PC-3 (cell line): ENCODE data around the gene IL23R. TPM values are rescaled to one million over a fixed set of nuclear protein-coding genes. Genes with fewer than 3 reads are reported as not detected.

Experiments
- ATAC-seq: fragments of 200-7000 bp; cut with Tn5 transposase; 2 replicates; pipeline ENCODE4 v1.9.1; 2020; ENCODE audit warnings: mild to moderate bottlenecking, moderate library complexity
- BruUV-seq: library from RNA; stranded (reverse); fragments of 400-500 nt; replicated peaks from 2 replicates; lab custom pipeline; 2021; lab: Mats Ljungman, UMichigan
- CTCF ChIA-PET: fragments of 300-600 bp; sonication (Branson Sonifier 250); formaldehyde crosslinking; loops from one replicate; lab custom pipeline; 2022; ENCODE audit warnings: antibody characterized with exemption; lab: Charles Lee
- POLR2A ChIA-PET: fragments of 300-600 bp; sonication (Branson Sonifier 250); formaldehyde crosslinking; loops from one replicate; lab custom pipeline; 2022; ENCODE audit warnings: antibody characterized with exemption; ENCODE audit not compliant: unreplicated experiment; lab: Charles Lee
- DNase-seq: peaks from one replicate; pipeline ENCODE4 v3.0.0-alpha.2; 2015
- H2AFZ ChIP-seq: fragments of 300-600 bp; sonication (generic); 2 replicates; pipeline ENCODE4 v1.6.0; 2016; ENCODE audit warnings: antibody characterized with exemption, low read length
- H3F3A ChIP-seq: fragments of 300-600 bp; sonication (generic); one replicate; pipeline ENCODE4 v1.6.0; 2017; ENCODE audit warnings: antibody characterized with exemption, low read length, control low read depth, mild to moderate bottlenecking; ENCODE audit not compliant: unreplicated experiment
- H3K27ac ChIP-seq: fragments of 300-600 bp; sonication (generic); 2 replicates; pipeline ENCODE4 v1.5.1; 2016; ENCODE audit warnings: mild to moderate bottlenecking, low read length
- H3K27me3 ChIP-seq: fragments of 300-600 bp; sonication (generic); 2 replicates; pipeline ENCODE4 v1.6.1; 2016; ENCODE audit warnings: low read length, mixed read lengths
- H3K36me3 ChIP-seq: fragments of 300-600 bp; sonication (generic); 2 replicates; pipeline ENCODE4 v1.6.1; 2016; ENCODE audit warnings: low read depth, mixed run types, low read length, mixed read lengths
- H3K4me1 ChIP-seq: fragments of 300-600 bp; sonication (generic); 2 replicates; pipeline ENCODE4 v1.5.1; 2016; ENCODE audit warnings: low read length; ENCODE audit not compliant: insufficient read depth
- H3K4me2 ChIP-seq: fragments of 300-600 bp; sonication (generic); 2 replicates; pipeline ENCODE4 v1.6.0; 2016; ENCODE audit warnings: low read length
- H3K4me3 ChIP-seq: fragments of 300-600 bp; sonication (generic); 2 replicates; pipeline ENCODE4 v1.5.1; 2016; ENCODE audit warnings: mild to moderate bottlenecking, low read length, mixed read lengths
- H3K79me2 ChIP-seq: fragments of 300-600 bp; sonication (generic); 2 replicates; pipeline ENCODE4 v1.6.1; 2017; ENCODE audit warnings: low read length, mixed read lengths
- H3K9ac ChIP-seq: fragments of 300-600 bp; sonication (generic); 2 replicates; pipeline ENCODE4 v1.6.0; 2016; ENCODE audit warnings: mild to moderate bottlenecking, low read length
- H3K9me2 ChIP-seq: fragments of 300-600 bp; sonication (generic); replicated peaks from 2 replicates; pipeline ENCODE4 v1.6.1; 2016; ENCODE audit warnings: mixed run types, low read length, mixed read lengths
- H3K9me3 ChIP-seq: fragments of 300-600 bp; sonication (generic); 2 replicates; pipeline ENCODE4 v1.6.1; 2016; ENCODE audit warnings: low read length, mixed read lengths
- H4K20me1 ChIP-seq: fragments of 300-600 bp; sonication (generic); 2 replicates; pipeline ENCODE4 v1.6.1; 2016; ENCODE audit warnings: low read length, mixed read lengths
- EZH2 ChIP-seq: fragments of 300-600 bp; sonication (generic); IDR thresholded peaks from one replicate; pipeline ENCODE4 v1.6.1; 2017; ENCODE audit warnings: antibody characterized with exemption, mild to moderate bottlenecking, low read length; ENCODE audit not compliant: unreplicated experiment
- EZH2phosphoT487 ChIP-seq: fragments of 300-600 bp; sonication (generic); IDR thresholded peaks from 2 replicates; pipeline ENCODE4 v1.6.1; 2018; ENCODE audit warnings: mild to moderate bottlenecking, antibody characterized with exemption, low read length, borderline replicate concordance
- intact Hi-C: fragments of 100-400 bp; cut with micrococcal nuclease; formaldehyde crosslinking; loops from 2 replicates; pipeline ENCODE4 v1.9.0; 2023
- total RNA-seq: library from RNA; depleted of rRNA; stranded (reverse); fragments of >200 nt; gene quantifications from 2 replicates; pipeline ENCODE4 v1.2.3, GENCODE V29; 2014
- TF ChIP-seq, protein P1 (sequence below): fragments of 300-600 bp; sonication (generic); conservative IDR thresholded peaks from 2 replicates; pipeline ENCODE4 v1.5.1; 2017; ENCODE audit warnings: antibody characterized with exemption, low read depth, mild to moderate bottlenecking, low read length

IL23R gene
- total RNA-seq, 1 experiment from 2014 or later: not detected

- H3K9me2 ChIP-seq: no peaks in the 10 kb centered on the region
- CTCF ChIA-PET: interaction anchor here (0.5 to 1.8 kb wide), 5 partner anchors 14 to 223 kb away, joined by 3 to 30 read pairs (median 6); no protein-coding TSS in a partner anchor
- H3K4me2 ChIP-seq: peak overlapping the region; percentile 32
- H3K9ac ChIP-seq: no peak overlapping the region
- no peak for TF ChIP-seq EZH2phosphoT487
- TF ChIP-seq, protein P1, sequence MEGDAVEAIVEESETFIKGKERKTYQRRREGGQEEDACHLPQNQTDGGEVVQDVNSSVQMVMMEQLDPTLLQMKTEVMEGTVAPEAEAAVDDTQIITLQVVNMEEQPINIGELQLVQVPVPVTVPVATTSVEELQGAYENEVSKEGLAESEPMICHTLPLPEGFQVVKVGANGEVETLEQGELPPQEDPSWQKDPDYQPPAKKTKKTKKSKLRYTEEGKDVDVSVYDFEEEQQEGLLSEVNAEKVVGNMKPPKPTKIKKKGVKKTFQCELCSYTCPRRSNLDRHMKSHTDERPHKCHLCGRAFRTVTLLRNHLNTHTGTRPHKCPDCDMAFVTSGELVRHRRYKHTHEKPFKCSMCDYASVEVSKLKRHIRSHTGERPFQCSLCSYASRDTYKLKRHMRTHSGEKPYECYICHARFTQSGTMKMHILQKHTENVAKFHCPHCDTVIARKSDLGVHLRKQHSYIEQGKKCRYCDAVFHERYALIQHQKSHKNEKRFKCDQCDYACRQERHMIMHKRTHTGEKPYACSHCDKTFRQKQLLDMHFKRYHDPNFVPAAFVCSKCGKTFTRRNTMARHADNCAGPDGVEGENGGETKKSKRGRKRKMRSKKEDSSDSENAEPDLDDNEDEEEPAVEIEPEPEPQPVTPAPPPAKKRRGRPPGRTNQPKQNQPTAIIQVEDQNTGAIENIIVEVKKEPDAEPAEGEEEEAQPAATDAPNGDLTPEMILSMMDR: no peak
- no peak for TF ChIP-seq EZH2
- H3K4me1 ChIP-seq: peaks cover 6% of the 10 kb centered on the region
- DNase-seq (peak; percentile 33), ATAC-seq (peak; percentile 26; the same call in 1 of the 2 replicates)
- H2AFZ ChIP-seq: peak overlapping the region; percentile 70
- H3K4me3 ChIP-seq: no peak overlapping the region
- intact Hi-C loops: loop anchor here (1.0 to 10.0 kb wide), 3 partner anchors 152 to 384 kb away; no protein-coding TSS in a partner anchor
- no peaks in the 10 kb centered on the region for H3K9me3 ChIP-seq
- 0 out of 2 replicates have a peak overlapping the region, but pooled peaks have one; percentile 0 for H3K27ac ChIP-seq
- BruUV-seq: no TSS peak
- no peaks in the 10 kb centered on the region for H3K27me3 ChIP-seq
- H3K79me2 ChIP-seq: no peaks in the 10 kb centered on the region
- no peaks in the 10 kb centered on the region for H3F3A ChIP-seq
- POLR2A ChIA-PET: no interaction called here
- no peaks in the 10 kb centered on the region for H3K36me3 ChIP-seq
- no peaks in the 10 kb centered on the region for H4K20me1 ChIP-seq
Measured at GRCh38 chr1:67148516-67149178, 17.6 kb upstream of the IL23R start.

DNA sequence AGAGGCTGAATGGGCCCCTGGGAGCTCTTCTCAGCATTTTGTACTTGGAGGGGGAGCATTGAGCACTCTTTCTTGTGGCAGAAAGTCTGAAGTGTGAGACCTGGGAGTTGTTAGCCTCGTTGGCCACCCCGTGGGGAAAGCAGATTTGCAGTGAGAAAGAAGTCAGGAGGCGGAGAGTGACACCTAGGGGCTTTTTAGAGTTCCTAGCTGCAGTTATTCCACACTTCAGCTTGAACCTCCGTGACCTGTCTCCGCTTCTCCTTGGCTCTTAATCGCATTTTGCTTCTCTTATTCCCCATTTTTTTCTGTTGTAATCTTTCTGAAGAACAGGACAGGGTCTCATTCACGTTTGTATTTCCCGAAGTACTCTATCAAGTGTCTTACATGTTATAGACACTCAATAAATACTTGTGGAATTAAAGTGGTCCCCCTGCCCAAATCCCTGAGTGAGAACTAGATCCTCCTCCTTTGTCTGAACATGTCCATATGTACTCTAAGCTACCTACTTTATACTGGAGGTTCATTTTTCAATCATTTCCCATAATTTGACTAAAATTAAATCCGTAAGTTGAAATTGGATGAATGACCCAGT is 17.0 kb upstream of the IL23R start:
- no peaks in the 10 kb centered on the region for H3K9me3 ChIP-seq
- no peaks in the 10 kb centered on the region for H3F3A ChIP-seq
- intact Hi-C loops: loop anchor here (1.0 to 10.0 kb wide), 3 partner anchors 153 to 384 kb away; no protein-coding TSS in a partner anchor
- ChIA-PET CTCF (interaction anchor here (0.6 to 1.8 kb wide), 10 partner anchors 13 to 1833 kb away, joined by 3 to 30 read pairs (median 4); no protein-coding TSS in a partner anchor), POLR2A (no interaction called here)
- no peaks in the 10 kb centered on the region for H3K9me2 ChIP-seq
- DNase-seq (peak; percentile 72), ATAC-seq (peak; percentile 93)
- no peaks in the 10 kb centered on the region for H3K36me3 ChIP-seq
- peak overlapping the region; percentile 70 for H2AFZ ChIP-seq
- H3K4me2 ChIP-seq: peak overlapping the region; percentile 32
- no peaks in the 10 kb centered on the region for H3K79me2 ChIP-seq
- H3K4me1 ChIP-seq: peaks cover 6% of the 10 kb centered on the region
- no TSS peak for BruUV-seq
- no peaks in the 10 kb centered on the region for H3K27me3 ChIP-seq
- H3K4me3 ChIP-seq: no peak overlapping the region
- TF ChIP-seq EZH2phosphoT487 (no peak), EZH2 (no peak)
- TF ChIP-seq, protein P1: peak; percentile 81
- no peak overlapping the region for H3K9ac ChIP-seq
- H3K27ac ChIP-seq: 0 out of 2 replicates have a peak overlapping the region, but pooled peaks have one; percentile 0
- no peaks in the 10 kb centered on the region for H4K20me1 ChIP-seq
